ENCODE measurements around the gene PLEKHG2. TPM values are rescaled to one million over a fixed set of nuclear protein-coding genes. Genes with fewer than 3 reads are reported as not detected.

The PLEKHG2 gene
- total RNA-seq, 1 donor from 2014 or later, result 135 TPM

GRCh38 chr19:39379865-39380396 lies 32.5 kb upstream of the PLEKHG2 start:
- Mint-ChIP-seq H3K4me3 (no peak overlapping the region), H3K9me3 (no peaks in the 10 kb centered on the region), H3K27me3 (ENCODE audit: low read depth) (no peaks in the 10 kb centered on the region), H3K36me3 (ENCODE audit: low read depth) (peaks cover 10% of the 10 kb centered on the region), H3K27ac (ENCODE audit: unreplicated experiment) (no peak overlapping the region), H3K4me1 (no peaks in the 10 kb centered on the region)
- DNase-seq (ENCODE audit: low read depth, low spot score), result no peak
- no peak for TF ChIP-seq CTCF (conservative IDR thresholded peaks at IDR 0.05)

GRCh38 chr19:39380521-39381502 lies 31.7 kb upstream of the PLEKHG2 start:
- Mint-ChIP-seq H3K27ac (ENCODE audit: unreplicated experiment) (no peak overlapping the region), H3K9me3 (no peaks in the 10 kb centered on the region), H3K4me1 (no peaks in the 10 kb centered on the region), H3K4me3 (no peak overlapping the region), H3K36me3 (ENCODE audit: low read depth) (peaks cover 10% of the 10 kb centered on the region), H3K27me3 (ENCODE audit: low read depth) (no peaks in the 10 kb centered on the region)
- DNase-seq (ENCODE audit: low read depth, low spot score), result no peak
- TF ChIP-seq CTCF (conservative IDR thresholded peaks at IDR 0.05), result no peak

- TF ChIP-seq CTCF (conservative IDR thresholded peaks at IDR 0.05), result no peak
- peaks cover 10% of the 10 kb centered on the region for H3K36me3 Mint-ChIP-seq (ENCODE audit: low read depth)
- no peak for DNase-seq (ENCODE audit: low read depth, low spot score)
- H3K27ac Mint-ChIP-seq (ENCODE audit: unreplicated experiment), result peak overlapping the region; percentile 29
- no peaks in the 10 kb centered on the region for H3K27me3 Mint-ChIP-seq (ENCODE audit: low read depth)
- no peak overlapping the region for H3K4me3 Mint-ChIP-seq
- no peaks in the 10 kb centered on the region for H3K4me1 Mint-ChIP-seq
- no peaks in the 10 kb centered on the region for H3K9me3 Mint-ChIP-seq
Measured at GRCh38 chr19:39381910-39382611, 30.4 kb upstream of the PLEKHG2 start.

GRCh38 chr19:39382991-39383828 lies 29.3 kb upstream of the PLEKHG2 start:
- Mint-ChIP-seq H3K9me3 (no peaks in the 10 kb centered on the region), H3K27ac (ENCODE audit: unreplicated experiment) (no peak overlapping the region), H3K27me3 (ENCODE audit: low read depth) (no peaks in the 10 kb centered on the region), H3K36me3 (ENCODE audit: low read depth) (peaks cover 13% of the 10 kb centered on the region), H3K4me1 (no peaks in the 10 kb centered on the region), H3K4me3 (no peak overlapping the region)
- DNase-seq (ENCODE audit: low read depth, low spot score), result no peak
- TF ChIP-seq CTCF (conservative IDR thresholded peaks at IDR 0.05), result no peak

All from neural crest cell (in vitro differentiated cells).